HG03139 (cell line): ENCODE data around the gene KLK8.

Experiments used
- ATAC-seq: cut with Tn5 transposase; IDR thresholded peaks from one replicate; pipeline ENCODE4 v1.9.1; 2021; ENCODE audit not compliant: unreplicated experiment

The KLK8 gene, protein sequence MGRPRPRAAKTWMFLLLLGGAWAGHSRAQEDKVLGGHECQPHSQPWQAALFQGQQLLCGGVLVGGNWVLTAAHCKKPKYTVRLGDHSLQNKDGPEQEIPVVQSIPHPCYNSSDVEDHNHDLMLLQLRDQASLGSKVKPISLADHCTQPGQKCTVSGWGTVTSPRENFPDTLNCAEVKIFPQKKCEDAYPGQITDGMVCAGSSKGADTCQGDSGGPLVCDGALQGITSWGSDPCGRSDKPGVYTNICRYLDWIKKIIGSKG

DNA sequence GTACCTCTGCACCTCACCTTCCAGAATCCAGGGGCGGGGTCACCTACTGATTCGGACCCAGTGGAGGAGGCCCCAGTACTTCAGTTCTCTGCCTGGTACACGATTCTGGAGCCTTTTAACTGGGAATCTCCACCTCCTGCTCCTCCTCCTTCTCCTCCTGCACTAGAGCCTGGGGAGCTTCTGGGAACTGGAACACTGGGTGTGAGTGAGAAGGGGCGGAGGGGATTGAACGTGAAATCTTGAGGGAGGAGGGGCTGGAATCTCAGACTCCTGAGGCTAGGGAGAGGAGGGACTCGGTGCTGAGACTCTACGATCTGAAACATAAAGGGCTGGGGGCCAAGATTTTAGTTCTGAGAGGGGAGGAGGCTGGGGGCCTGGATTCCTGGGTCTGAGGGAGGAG is at the start of gene KLK8:
Gene KLK8 (minus strand): TSS at position 90 of the 400 bp plus-strand sequence. CDS start 437 bp downstream, outside the sequence.
- no peak for ATAC-seq

DNA sequence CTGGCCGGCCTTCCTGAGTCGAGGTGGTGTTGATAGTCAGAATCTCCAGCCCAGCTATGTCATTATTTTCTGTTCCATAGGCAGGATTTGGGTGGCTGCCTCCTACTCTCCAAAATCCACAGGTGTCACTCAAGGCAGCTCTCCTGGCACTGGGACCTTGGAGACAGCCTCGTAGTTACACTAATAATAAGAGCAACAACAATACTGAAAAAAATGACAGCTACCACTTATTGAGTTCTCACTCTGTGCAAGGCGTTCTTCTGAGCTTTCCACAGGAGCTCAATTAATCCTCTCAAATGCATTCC is 45.6 kb upstream of the KLK8 start:
- ATAC-seq, result no peak

DNA sequence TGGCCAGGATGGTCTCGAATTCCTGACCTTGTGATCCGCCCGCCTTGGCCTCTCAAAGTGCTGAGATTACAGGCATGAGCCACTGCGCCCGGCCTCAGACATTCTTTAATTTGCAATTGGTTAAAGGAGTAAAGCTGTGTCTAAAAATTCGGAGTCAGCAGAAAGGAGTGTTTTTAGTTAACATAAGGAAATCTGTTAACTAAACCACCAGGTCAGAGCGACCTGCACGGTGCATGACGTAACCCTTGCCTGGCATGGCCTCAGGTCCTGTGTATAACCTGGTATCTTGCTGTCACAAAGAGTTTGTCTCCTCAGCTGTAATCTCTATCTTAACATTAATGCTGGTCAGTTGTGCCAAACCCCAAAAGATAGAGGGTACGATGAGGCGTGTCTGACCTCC is 42.9 kb upstream of the KLK8 start:
- ATAC-seq, result no peak

DNA sequence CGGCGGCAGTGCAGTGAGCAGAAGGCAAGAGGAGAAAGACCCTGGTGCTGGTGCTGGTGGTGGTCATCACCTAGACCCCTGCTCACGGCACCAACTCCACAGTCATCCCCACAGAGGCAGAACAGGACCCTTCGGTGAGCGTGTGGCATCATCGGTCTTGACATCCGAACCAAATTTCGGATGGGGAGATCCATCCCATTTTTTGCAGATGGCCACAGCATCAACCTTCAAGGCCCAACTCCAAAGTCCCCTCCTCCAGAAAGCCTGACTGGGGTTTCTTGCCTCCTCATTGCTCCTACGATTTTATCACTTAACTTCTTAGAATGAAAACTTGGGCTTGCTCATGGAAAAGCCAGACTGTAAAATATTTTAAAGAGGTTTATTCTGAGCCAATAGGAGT is 42.1 kb upstream of the KLK8 start:
- ATAC-seq, result no peak

DNA sequence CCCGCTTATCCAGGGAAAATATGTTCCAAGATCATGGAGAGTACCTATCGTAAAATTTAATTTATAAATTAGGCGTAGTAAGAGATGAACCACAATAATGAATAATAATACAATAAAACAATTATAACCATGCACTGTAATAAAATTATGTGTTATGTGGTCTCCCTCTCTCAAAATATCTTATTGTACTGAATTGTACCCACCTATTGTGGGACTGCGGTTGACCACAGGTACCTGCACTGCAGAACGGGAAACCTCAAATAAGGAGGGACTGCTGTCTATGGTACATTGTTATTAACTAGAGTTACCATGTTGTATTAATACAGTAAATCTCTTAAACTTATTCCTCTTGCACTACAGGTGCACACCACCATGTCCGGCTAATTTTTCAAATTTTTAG is 38.7 kb upstream of the KLK8 start:
- ATAC-seq, result no peak

DNA sequence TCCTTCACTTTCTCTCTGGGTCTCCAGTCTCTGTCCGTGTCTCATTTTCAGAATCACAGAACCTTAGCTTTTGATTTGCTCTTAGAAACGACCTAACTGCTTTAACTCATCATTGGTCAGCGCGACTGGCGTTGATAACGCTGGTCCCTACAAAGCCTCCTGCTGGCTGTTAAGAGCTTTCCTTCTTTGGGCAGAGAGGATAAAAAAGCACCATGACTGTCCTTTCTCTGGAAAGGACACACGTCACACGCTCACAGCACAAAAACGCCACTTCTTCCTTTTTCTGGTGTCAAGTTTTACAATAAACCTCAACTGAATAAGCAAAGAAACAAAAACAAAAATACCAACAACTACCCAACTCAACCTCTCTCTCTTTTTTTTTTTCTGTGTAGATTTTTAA is 35.1 kb upstream of the KLK8 start:
- ATAC-seq, result no peak

- no peak for ATAC-seq
Observed at GRCh38 chr19:51034704-51035103, 33.3 kb upstream of the KLK8 start, which contains the start of gene KLK12. Gene KLK12, minus strand, starts transcription at chr19:51035002. Its CDS starts 381 bp downstream, at chr19:51034621.

GRCh38 chr19:51031880-51032225 is 30.4 kb upstream of the KLK8 start:
- no peak for ATAC-seq

GRCh38 chr19:51031220-51031879 is 29.9 kb upstream of the KLK8 start:
- ATAC-seq, result no peak

DNA sequence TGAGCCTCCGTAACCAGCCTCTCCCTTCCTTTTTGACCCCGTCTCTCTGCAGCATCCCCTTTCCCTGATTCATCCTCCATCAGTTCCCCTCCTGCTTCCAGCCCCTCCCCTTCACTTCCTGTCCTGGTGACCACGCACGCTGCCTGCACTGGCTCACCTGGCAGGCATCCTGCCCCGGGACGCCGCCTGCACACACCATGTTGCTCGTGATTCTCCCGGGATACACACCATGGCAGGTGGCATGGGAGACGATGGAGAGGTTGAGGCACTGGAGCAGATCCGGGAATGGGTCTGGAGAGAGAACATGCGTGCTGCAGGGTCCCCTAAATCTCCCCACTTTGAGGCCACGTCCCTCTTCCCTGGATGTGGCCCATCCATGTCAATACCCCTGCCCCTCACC is 29.2 kb upstream of the KLK8 start:
- ATAC-seq, result no peak

- ATAC-seq, result no peak
Observed at GRCh38 chr19:51029718-51030117, 28.3 kb upstream of the KLK8 start.

GRCh38 chr19:51027873-51028272 is 26.5 kb upstream of the KLK8 start:
- no peak for ATAC-seq

DNA sequence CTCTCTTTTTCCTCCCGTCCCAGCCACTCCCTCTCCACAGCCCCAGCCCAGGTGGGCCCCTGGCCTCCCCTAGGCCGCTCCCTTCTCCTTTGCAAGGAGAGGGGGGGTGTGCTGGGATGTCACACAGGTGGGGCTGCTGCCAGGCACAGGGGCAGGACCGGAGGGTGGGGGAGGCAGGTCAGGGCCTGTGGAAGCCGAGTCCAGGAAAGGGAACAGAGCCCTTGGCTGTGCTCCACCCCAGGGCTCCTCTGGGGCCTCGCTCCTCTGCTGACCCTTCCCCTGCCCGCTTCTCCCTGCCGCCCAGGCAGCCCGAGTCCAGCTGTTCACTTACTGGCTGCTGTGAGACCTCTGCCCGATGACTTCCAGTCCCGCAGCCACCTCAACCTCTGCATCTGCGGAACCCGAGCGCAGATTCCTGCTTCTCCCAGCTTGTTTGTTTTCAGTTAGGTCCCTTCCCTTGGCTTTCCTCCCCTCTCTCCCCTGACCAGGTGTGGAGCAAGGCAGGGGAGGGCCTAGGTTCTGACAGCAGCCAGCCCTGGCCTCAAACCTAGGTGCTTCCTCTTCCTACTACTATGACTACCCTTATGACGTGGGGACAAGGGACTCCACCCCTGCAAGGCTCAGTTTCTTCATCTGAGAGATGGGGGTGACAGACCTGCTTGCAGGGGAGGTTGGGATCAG is 25.9 kb upstream of the KLK8 start:
- no peak for ATAC-seq

- no peak for ATAC-seq
Observed at GRCh38 chr19:51026554-51026831, 25.1 kb upstream of the KLK8 start, which contains the start of gene KLK11. Gene KLK11, minus strand, starts transcription at chr19:51026616. Its CDS starts 985 bp downstream, at chr19:51025631.

- ATAC-seq, result no peak
Observed at GRCh38 chr19:51025809-51026553, 24.6 kb upstream of the KLK8 start.

GRCh38 chr19:51025401-51025800 is 24.0 kb upstream of the KLK8 start:
- no peak for ATAC-seq

GRCh38 chr19:51024924-51025323 is 23.5 kb upstream of the KLK8 start:
- ATAC-seq, result no peak

DNA sequence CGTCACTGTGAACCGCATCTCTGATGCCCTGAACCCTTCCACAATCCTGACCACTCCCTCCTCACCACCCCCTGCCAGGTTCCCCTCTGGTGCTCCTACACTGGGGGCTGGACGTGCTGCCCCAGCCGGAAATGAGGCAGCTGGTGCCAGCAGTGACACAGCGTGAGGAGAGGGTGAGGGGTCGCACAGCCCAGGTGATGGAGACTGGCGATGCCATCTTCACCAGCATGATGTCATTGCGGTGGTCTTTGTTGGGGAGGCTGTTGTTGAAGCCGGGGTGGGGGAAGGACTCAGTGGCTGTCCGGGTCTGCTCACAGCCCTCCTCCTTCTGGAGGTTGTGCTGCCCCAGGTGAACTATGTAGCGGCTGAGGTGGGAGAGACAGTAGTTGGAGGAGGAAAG is 22.5 kb upstream of the KLK8 start:
- ATAC-seq, result no peak

- ATAC-seq, result no peak
Observed at GRCh38 chr19:51022526-51022925, 21.1 kb upstream of the KLK8 start.

- ATAC-seq, result no peak
Observed at GRCh38 chr19:51020988-51021651, 19.7 kb upstream of the KLK8 start.

DNA sequence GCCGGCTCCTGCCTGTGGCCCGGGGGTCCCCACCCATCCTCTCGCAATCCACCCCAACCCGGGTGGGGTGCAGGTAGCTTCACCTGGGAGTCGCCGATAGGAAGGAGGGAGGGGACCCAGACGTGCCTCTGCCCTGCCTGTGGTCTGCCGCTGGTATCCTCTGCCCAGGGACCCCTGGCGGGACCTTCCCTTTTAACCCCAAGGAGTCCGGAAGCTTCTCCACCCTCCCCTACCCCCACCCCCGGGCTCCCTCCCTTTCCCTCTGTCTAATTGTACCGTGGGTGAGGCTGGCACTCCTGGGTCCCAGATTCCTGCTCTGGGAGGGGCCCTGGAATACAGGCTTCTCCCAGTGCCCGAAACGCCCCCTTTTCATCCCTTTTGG is 18.1 kb upstream of the KLK8 start, which contains the start of gene KLK10:
Gene KLK10 (minus strand): TSS at position 166 of the 382 bp plus-strand sequence. CDS start 579 bp downstream, outside the sequence.
- no peak for ATAC-seq
